Measurements from ENCODE around the gene OR2AG2.
"Not testable (repeated sequence)": the region's sequence is repeated elsewhere in the genome, so short reads cannot be mapped to it uniquely, and the experiment has no call there.

Gene OR2AG2

DNA sequence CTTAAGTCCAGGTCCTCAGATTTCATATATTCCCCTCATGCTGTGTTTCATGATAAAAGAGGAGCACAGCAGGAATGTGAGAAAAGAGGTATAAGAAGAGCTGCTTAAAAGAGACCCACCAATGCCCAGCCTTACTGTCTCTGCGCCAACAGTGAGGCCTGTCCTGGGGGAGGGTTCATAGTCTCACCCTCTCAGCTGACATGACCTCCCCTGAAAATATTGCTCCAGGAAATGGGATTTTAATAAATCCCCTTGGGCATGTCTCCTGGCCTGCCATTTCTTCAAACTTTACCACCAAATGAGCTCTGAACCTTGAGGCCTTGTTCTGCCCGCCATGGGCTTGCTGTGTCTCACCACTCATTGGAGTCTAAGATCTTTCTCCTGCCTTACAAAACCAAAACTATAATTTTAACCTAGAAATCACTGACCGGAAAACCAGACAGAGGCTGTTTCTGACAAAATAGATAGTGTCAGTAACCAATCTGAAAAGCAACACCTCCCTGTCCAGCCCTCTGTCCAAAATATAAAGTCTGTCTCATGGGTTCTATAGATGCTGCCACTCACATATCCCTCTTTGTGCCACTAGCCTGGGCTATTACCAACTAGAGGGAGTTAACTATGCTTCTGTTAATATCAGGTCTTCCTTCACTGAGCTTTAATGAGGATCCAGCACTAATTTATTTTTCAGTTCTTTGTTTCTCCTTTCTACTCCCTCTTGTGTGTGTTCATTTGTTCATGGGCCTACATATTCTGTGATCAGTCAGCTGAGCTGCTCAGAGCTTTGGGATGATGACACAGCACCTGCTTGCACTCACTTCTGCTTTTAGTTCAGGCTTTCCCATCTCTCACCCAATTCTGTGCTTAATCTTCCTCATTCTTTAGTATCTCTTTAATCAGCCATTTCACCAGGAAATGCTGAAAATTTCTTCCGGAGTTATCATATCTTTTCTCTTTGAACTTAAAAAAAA lies at the start of gene OR2AG2:
TSS of gene OR2AG2 (minus strand) at position 51 of the 968 bp plus-strand sequence. CDS start 3,019 bp downstream, outside the sequence.
- DNase-seq, result no peak

DNA sequence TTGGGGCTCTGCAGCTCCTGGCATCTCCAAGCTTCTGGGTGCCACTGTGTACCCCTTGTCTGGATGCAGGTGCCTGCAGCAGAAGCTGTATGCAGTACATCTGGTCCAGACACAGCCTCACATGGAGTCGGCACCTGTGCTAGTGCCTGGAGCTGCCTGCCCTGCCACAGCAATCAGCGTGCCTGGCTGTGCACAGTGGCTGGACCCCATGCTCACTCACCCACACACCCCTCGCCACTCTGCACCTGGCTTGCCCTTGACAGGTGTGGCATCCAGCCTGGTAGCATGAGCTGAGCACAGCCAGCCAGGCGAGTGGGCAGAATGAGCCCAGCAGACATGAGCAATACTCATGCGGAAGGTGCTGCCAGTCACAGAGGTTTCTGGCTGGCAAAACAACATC lies 47.2 kb upstream of the OR2AG2 start:
- DNase-seq, result no peak

GRCh38 chr11:6817694-6818093 lies 45.9 kb upstream of the OR2AG2 start:
- no peak for DNase-seq

DNA sequence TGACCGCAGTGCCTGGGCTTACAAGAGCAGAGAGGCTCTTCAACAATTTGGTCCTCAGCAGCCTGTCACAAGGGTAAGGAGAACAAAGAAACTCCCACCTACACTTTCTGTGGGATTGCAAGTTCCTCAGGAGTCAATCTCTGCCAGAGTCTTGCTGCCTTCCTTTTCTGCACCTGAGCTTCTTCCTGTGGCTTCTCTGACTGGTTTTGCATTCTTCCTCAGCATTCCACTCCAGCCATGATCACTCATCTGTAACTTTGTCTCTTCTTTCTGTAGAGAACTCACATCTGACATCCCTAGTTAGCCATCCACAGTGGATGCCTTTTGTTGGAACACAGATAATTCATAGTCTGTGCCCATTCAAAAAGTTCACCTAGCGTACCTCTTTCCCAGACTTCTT lies 41.9 kb upstream of the OR2AG2 start:
- DNase-seq, result no peak

- peak; percentile 43 for DNase-seq
Measured at GRCh38 chr11:6812390-6813005, 40.7 kb upstream of the OR2AG2 start.

DNA sequence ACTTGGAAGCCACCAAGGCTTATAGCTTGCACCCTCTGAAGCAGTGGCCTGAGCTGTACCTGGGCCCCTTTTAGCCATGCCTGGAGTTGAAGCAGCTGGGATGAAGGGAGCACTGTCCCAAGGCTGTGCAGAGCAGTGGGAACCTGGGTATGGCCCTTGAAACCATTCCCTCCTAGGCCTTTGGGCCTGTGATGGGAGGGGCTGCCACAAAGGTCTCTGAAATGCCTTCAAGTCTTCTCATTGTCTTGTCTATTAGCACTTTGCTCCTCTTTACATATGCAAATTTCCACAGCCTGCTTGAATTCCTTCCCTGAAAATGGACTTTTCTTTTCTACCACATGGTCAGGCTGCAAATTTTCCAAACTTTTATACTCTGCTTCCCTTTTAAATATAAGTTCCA lies 29.3 kb upstream of the OR2AG2 start:
- DNase-seq, result not testable (repeated sequence)

DNA sequence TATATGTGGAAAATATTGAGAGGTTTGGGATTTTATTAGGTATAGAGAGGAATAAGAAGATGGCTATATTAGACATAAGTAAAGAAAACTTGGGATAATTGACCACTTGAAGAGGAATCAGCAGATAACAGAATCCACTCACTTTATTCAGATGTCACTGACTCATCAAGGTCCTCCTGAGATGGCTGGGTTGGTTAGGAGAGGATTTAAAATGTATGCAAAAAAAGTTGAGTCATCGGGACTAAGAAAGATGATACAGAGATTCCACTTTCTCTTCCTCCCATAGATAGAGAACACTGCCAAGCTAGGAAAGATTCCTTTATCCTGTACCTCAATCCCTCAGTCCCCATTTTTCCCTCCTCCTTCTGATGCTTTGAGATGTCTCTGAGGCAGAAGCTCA lies 27.6 kb upstream of the OR2AG2 start, which contains the start of gene OR6A2:
TSS of gene OR6A2 (minus strand) at position 288 of the 400 bp plus-strand sequence. CDS start 3,981 bp downstream, outside the sequence.
- DNase-seq, result no peak

DNA sequence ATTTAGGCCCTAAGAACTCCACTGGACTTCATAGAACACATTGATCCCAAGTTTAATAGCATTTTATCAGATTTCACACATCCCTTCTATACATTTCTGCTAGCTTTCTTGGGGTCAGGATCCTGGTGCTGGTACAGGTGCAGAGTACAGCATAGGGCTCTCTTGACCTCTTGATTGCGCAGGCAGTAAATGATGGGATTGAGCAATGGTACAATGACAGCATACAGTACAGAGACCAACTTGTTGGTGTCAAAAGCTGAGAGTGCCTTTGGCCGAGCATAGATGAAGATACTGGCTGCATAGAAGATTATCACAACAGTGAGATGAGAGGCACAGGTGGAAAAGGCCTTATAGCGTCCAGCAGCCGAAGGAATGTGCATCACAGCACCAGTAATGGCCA lies 22.9 kb upstream of the OR2AG2 start:
- no peak for DNase-seq

DNA sequence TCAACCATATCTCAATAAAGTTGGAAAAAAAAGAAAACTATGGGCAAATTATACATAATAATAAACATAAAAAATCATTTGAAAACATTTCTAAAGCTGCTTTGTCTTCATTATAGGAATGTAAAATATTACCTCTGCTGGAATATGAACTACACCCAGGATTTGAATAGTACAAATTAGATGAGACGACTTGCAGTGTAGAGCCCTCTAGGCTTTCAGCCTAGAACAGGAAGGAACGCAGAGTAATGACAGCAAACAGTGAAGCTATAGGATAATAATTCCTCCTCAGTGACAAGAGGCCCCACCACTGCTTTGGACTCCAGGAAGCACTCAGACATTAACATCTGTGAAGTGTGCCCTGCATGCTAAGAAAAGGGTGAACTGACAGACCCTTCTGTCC lies 18.8 kb upstream of the OR2AG2 start:
- no peak for DNase-seq

GRCh38 chr11:6782720-6783119 lies 10.9 kb upstream of the OR2AG2 start, which contains the start of gene OR2AG1:
Gene OR2AG1, plus strand, starts transcription at chr11:6783020. Its CDS starts 2,018 bp downstream, at chr11:6785038.
- no peak for DNase-seq

DNA sequence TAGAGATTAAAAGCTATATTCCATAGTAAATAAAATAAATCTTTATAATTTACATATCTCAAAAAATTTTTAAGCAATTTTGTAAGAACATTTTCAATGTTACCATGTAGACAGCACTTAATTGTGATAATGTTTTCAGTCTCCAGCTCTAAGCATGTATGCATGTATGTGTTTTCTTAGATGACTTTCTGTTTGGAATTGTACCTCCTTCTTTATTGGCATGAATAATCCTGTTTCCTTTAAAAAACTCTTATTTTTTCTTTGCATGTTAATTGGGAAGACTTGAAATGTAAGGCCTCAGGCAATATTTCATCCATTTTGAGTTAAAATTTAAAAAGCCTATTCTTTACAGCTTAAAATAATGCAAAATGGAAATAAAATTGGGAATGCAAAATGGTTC lies 9.1 kb upstream of the OR2AG2 start:
- no peak for DNase-seq

DNA sequence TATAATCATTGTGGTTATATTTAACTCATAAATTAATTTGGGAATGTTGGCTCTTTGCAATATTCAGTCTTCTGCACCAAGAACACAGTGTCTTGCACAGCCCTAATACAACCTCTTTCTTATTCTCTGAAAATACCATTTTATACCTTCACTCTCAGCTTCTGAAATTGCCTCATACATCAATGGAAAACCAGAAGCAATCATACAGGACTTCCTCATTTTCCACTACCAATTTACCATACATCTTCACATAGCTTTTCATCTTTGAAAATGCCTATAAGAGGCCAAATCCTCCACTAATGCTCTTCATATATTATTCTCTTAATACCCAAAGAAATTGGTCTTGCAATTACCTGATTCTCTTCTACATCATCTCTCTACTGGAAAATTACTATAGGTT lies 6.7 kb upstream of the OR2AG2 start:
- no peak for DNase-seq

DNA sequence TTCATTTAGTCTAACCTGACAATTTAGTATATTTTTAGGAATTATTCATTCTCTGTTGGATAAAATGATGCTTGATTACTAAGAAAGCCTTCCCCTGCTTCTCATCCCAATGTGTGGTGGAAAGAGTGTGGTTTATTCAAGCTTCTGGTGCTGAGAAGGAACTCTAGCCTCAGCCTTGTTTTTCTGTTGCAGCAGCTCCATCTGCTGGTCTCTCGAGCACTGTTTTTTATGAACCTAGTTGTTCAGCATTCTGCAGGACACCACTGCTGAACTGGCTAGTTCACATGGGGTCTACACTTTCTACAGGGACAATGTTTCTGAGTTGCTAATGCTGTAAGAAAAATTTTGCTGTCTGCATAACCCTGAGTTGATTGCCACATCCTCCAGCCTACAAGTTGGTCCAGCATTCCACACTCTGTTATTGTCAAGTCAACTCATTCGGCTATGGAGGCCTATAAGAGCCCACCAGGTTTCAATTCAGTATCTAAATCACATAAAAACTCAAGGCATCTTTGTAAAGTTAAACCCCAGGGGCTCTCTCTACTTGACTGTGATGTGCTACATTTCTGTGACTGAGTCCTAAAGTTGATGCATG lies 14.3 kb downstream of the OR2AG2 start:
- peak; percentile 12 for DNase-seq

DNA sequence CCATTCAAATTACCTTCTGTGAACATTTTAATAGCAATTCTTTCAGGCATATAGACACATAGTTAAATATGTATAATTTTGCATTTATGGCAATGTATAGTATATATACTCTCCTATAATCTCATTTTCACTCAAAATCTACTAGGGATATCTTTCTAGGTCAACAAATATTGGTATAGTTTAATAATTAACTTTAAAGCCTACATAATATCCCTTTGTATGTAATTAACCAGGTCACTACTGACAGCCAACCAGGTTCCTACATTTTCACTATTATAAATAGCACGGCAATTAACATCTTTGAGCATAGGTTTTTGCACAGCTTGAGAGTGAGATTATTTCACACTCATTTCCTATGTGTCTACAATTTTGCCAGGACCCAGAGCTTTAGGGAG lies 15.8 kb downstream of the OR2AG2 start:
- DNase-seq, result no peak

DNA sequence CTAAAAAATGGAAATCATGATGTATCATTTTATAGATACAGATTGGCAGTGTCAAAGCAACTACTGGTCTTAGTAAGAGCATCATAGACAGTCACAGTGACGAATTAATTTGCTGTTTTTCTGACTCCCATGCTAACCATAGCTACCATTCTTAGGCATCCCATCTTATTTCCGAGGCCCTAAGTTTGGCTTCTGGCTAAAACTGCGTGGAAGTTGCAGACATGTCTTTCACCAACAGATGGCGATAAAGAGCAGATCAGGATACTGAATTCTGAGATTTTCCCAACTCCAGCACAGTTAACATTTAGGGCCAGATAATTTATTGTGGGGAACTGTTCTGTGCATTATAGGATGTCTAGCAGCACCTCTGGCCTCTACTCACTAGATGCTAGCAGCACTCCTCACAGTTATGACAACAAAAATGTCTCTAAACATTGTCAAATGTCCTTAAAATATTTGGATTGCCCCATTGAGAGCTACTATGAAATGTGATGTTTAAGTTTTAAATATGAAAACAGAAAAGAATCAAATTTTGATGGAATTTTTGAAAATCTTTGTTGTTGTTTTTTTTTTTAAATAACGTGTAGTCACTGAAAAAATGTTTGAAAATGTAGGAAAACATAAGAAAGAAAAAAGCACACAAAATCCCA lies 16.3 kb downstream of the OR2AG2 start:
- no peak for DNase-seq

GRCh38 chr11:6747097-6747668 lies 24.6 kb downstream of the OR2AG2 start:
- no peak for DNase-seq

GRCh38 chr11:6746626-6747025 lies 25.1 kb downstream of the OR2AG2 start:
- DNase-seq, result no peak

- DNase-seq, result no peak
Measured at GRCh38 chr11:6746086-6746618, 25.6 kb downstream of the OR2AG2 start.

DNA sequence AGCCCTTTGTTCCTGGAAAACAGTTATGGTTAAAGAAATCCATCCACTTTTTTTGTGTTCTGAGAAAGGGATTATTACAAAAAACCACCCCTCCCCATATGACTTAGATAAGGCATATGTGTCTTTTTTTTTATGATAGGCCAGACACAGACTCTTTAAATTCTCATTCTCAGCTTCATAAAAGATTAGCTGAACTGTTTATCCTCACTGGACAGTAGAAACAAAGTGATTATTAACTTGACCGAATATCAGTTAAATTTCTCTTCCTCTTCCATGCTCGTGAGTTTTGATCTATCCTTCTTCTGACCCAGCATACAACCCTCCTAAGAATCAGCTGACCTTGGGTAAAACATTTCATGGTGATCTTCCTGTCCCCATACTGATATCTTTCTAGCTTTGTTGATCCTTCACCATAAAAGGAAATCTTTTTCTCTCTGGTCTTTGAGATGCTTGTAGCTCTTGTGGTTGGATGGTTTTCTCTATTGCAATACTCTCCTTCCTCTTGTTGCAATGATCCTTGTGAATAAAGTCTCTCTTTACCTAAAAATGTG lies 26.2 kb downstream of the OR2AG2 start:
- no peak for DNase-seq

- DNase-seq, result no peak
Measured at GRCh38 chr11:6745018-6745417, 26.8 kb downstream of the OR2AG2 start.

GRCh38 chr11:6742260-6742659 lies 29.5 kb downstream of the OR2AG2 start:
- no peak for DNase-seq

- no peak for DNase-seq
Measured at GRCh38 chr11:6738590-6738989, 33.2 kb downstream of the OR2AG2 start.

Data from NCI-H774 (cell line).